SIG-M5 (cell line): ENCODE measurements around the gene GPC3.
"Not testable (repeated sequence)": the region's sequence is repeated elsewhere in the genome, so short reads cannot be mapped to it uniquely, and the experiment has no call there.

Experiments
- DNase-seq: peaks from one replicate; lab custom pipeline; 2025; lab: John Stamatoyannopoulos, UW

The GPC3 gene

DNA sequence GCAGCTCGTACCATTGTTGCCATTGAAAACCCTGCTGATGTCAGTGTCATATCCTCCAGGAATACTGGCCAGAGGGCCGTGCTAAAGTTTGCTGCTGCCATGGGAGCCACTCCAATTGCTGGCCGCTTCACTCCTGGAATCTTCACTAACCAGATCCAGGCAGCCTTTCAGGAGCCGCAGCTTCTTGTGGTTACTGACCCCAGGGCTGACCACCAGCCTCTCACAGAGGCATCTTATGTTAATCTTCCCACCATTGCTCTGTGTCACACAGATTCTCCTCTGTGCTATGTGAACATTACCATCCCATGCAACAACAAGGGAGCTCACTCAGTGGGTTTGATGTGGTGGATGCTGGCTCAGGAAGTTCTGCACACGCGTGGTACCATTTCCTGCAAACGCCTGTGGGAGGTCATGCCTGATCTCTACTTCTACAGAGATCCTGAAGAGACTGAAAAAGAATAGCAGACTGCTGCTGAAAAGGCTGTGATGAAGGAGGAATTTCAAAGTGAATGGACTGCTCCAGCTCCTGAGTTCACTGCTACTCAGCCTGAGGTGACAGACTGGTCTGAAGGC, 222.3 kb downstream of the GPC3 start:
- DNase-seq = not testable (repeated sequence)

DNA sequence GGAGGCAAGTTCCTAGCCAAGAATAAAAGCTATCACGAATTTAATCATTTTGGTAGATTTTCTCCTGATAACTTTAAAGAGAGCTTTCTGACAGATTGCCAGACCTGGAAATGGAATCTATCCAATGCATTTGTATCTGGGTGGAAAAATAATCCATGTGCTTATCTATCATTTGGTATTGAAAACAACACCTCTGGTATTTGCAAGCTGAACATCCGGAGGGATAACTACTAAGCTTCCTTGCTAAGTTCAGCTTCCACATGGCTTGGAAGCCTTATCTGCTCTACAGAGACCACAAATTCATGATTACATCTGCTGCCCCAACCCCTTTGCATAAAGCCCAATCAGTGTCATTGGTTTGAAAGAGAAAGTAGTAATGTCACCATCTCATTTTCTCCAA, 230.7 kb downstream of the GPC3 start:
- DNase-seq = no peak

DNA sequence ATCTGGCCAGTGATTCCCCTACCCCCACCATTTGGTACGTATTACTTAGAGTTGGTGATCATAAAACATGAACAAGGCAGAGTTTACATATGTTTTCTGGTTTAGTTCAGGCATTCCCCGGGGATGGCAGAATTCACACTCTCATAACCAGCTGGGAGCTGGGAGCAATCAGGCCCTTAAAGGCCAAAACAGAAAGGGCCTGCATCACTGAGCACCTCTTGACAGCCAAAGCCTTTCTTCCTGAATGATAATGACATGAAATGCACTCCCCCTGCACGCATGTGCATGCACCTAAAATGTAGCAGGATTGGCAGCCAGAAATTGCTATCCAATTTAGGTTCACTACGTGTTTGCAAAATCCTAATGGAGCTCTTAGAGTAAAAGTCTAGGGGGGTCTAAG, 235.4 kb downstream of the GPC3 start:
- no peak for DNase-seq

DNA sequence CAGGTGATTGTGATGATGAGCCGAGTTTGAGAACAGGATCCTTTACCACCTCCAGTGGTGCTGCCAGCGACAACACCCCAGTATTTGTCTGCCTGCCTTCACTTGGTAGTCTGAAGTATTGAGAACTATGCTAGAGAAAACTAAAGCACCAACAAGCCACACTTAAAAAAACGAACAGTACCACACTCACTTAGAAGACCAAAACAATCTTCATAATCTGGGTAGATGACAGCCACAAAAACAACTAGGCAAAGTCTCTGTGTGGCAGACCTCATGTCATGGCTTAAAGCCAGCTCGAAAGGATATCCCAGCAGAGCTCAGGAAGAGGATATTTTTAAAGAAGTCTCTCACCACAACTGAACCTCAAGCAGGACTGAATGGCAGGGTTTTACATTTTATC, 236.0 kb downstream of the GPC3 start:
- DNase-seq = no peak

DNA sequence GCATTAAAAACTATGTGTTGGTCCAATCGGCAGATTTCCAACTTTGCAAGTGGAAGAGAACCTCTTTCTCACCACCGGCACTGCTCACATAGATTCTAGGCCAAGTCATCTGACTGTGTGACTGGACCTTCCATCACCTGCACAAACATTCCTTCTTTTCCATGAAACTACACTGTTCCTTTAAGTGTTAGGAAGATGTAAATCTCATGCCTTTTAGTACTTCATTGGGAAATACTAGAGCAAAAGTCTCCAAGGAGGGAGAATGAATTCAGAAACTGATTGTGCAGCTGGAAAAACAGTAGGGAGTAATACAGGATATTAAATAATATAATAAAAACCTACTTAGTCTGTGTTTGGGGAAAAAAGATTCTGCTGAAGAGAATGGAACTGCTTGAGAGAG, 238.2 kb downstream of the GPC3 start:
- no peak for DNase-seq

DNA sequence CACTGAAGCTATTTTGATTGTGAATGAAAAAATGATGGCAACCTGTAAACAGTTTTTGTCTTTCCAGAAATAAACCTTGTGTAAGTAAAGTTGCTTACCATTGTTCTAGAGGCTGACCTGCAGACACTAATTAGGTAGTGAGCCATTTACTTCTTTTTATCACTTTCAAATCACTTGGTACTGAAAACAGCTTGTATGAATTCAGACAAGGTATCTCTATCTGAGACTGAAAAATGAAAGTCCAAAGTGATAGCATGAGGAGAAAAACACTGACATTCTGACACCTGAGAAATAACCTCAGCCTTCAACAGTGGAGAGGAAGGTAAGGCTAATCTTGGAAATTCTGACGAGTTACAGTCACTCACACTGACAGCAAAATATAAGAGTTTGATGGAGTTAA, 238.8 kb downstream of the GPC3 start:
- DNase-seq = no peak

DNA sequence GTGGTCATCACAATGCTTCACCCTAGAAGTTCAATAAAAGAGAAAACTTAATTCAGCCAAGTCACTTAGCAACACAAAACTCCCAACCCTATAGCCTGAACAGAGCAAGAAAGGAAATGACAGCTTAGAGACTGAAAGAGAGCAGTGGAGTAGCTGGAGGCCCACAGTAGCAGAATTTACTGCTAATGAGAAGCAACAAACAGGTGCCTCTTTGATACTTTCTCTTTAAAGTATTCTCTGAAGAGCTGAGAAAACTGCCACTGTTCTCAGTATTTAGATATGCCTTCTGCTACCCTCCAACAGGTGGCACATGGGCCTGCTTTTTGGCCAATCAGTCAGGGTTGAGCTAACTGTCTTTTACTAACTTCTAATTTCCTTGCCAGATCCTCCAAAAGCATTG, 240.0 kb downstream of the GPC3 start:
- DNase-seq = no peak

DNA sequence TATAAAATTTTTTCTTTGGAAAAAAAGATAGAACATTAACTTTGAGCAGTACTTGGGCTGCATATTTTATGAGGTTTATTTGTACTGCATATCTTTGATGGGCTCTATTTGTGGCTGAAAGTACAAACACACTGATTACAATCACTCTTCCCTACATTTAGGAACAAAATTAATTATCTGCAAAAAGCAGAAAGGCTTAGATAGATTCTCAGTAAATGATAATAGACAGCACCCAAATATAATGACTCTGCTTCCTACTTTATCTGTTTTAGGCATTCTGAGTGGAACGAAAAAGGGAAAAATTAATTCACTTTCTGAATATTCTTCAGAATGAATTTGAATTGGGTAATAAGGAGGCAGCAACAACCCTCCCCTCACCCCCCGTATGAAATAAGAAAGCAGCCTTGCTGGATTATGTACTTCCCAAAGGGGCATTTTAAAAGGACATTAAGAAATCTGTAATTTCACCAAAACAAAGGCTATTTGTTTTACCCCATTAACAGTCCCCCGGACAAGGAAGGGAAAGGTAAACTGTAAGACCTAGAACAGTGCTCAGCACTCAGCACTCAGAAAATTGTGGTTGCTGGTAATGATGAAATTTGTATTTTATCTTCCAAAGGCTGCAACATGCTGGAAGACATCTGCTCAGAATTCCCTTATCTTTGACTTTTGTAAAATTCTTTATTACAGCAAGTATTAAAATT, 242.6 kb downstream of the GPC3 start:
- DNase-seq = no peak

DNA sequence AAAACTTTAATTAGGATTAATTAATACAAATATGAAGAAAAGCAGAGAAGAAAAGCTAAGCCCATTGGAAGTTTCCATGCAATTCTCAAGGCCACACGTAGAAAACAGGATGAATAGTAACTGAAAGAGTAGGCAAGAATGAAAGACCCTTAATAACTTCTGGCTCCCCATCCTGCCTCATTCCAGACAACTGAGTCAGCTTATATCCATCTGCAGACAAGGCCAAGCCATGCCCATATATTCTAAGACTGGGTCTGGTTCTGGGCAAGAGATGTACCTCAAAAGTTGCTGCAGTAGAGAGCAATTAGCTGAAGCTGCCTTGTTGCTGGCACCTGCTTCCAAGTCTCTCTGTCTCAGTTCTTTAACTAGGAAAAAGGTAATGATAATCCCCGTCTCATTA, 244.1 kb downstream of the GPC3 start:
- DNase-seq = no peak

DNA sequence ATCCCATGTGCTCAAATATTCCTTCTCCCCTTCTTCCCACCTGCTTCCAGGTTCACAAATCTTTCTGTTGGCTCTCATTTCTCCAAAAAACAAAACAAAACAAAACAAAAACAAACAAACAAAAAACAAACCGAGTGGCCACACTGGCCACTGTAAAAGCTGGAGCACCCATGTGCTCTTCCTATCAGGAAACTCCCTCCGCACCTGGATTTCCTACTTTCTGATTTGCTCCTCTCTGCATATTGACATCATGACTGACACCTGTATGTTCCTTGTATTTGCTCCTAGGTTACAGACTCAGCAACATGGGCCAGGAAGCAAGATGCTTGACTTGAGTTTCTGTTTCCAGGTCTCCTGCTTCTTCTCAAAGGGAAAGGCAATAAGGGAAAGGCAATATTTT, 258.8 kb downstream of the GPC3 start:
- no peak for DNase-seq

DNA sequence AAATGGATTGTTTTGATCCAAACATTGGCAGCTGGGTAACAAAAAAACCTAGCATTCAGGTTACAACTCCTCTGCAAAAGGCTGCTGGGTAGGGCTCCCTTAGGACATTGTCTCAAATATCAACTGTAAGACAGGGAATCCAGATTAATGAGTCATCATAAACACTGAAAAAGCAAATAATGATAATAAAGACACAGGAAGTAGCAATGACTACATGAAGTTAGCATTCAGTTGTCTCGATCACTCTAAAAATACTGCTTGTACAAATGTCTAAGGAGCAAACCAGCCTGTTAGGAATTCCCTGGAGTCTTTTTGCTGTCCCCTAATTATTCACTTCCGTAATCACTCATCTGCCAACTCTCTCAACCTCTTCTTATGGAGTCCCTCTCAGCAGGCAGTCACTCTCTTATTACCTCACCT, 259.2 kb downstream of the GPC3 start:
- DNase-seq = no peak

DNA sequence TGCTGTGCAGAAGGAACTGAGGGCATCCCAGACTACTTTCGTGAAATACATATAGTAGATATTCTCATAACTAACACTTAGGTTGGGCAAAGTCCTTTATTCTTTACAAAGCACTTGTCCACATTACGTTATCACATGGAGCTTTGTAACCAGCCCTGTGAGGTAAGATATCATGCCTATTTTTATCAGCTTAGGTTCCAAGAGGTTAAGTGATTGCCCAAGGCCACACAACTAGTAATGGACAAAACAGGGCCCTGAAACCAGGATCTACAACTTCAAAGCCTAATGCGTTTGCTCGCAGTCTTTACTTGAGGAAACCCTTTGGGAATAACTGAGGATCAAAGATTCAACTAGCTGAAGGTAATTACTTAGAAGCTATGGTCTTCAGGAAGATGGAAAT, 261.5 kb downstream of the GPC3 start:
- DNase-seq = no peak

DNA sequence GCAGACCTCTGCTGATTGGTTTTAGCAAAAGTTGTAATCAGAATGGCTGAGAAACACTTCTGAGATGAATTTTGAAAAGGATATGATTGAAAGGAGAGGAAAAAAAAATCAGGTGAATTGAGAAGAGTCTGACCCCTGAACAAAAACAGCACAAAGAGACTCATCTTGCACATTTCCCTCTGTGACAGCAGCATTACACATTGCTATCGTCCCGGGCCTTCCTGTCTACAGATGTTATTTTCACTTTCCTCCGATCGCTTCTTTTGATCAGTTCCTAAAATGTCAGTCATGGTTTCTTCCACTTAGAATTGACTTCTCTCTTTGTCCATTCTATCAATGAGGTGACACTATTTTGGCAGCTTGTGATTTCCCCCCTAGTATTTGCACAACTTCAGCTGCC, 262.6 kb downstream of the GPC3 start:
- DNase-seq = no peak

DNA sequence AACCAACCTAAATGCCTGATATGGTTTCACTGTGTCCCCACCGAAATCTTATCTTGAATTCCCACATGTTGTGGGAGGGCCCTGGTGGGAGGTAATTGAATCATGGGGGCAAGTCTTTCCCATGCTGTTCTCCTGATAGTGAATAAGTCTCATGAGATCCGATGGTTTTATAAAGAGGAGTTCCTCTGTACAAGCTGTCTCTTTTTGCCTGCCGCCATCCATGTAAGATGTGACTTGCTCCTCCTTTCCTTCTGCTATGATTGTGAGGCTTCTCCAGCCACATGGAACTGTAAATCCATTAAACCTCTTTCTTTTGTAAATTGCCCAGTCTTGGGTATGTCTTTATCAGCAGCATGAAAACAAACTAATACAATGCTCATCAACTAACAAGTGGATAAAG, 265.1 kb downstream of the GPC3 start:
- not testable (repeated sequence) for DNase-seq

DNA sequence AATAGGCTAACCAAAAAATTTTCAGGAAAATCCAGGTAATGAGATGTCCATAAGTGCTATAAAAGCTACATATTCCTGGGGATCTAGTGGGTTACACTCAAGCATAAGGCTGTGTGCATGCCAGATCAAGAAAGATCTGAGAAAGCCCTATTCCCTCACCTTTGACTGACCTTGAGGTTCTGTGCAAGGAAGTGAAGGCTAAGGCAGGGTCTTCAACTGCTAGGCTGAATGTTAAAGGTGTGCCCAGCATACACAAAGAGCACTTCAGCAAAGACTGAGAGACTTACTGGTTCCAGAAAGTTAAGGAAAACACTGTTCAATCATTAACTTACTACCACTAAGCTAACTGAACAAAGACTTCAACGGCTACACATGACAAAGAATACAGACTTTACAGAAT, 269.7 kb downstream of the GPC3 start:
- no peak for DNase-seq

DNA sequence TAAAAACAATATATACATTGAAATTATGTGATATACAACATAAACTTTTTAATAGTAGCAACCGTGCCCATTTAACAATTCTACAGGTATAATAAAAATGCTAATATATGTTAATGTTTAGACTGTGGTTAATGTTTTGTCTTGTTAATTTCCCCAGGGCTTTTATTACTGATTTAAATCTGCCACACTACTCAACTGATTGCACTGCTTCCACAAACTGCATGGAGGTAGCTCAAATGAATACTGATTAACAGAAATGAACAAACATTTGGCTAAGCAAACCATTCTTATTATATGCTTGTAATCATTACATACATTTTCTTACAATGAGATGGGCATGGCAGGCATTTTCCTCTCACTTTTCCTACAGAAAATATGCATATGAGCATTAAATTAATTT, 275.9 kb downstream of the GPC3 start:
- DNase-seq = no peak

DNA sequence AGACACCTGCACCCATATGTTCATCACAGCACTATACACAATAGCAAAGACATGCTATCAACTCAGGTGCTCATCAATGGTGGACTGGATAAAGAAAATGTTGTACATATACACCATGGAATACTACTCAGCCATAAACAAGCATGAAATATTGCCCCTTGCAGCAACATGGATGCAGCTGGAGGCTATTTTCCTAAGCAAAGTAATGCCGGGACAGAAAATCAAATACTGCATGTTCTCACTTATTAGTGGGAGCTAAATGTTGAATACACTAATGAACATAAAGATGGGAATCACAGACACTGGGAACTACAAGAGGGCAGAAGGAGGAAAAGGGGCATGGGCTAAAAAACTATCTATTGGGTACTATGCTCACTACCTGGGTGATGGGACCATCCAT, 278.5 kb downstream of the GPC3 start:
- no peak for DNase-seq

DNA sequence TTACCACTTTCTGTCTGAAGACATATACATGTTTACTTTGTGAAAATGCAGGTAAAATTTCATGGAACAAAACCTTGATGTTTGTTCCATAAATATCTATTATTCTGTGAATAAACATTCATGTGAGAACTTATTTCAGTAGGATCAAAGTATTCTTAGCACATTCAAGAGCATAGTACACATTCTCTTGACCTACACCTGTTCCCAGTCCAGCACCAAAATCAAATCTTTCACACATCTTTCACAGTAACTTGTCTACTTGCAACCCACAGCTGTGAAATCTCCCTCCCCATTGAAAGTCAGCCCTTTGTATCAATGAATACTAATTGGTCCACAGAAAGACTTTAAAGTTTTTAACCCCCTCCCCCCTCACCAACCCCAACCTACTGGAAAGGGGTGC, 283.2 kb downstream of the GPC3 start:
- no peak for DNase-seq

DNA sequence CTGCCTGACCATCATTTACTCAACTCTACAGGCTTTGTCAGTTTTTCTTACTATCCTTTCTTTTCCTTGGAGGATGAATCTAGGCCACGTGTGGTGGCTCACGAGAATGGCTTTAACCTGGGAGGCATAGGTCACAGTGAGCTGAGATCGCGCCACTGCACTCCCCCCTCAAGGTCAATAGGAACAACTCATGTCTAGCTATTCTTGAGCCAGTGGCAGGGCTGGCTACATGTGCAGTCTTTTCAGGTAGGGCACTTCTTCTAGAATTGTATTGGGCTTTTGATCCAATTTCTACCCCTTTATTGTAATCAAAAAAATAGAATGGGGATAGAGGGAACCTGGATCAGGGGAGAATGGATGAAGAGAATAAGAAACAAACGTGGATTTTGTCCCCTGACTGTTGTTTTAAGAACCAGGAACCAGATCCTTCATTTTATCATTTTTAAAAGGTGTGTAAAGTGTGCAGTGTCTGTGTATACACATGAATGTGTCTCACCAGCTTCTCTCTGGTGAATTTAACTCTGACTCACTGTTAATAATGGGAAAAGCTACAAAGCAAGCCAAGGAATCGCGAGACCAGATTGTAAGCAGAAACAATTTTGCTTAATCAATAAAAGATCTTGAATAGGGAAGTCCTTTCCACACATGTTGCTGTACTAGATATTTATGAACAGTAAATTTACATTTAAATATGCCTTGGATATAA, 286.2 kb downstream of the GPC3 start:
- no peak for DNase-seq

DNA sequence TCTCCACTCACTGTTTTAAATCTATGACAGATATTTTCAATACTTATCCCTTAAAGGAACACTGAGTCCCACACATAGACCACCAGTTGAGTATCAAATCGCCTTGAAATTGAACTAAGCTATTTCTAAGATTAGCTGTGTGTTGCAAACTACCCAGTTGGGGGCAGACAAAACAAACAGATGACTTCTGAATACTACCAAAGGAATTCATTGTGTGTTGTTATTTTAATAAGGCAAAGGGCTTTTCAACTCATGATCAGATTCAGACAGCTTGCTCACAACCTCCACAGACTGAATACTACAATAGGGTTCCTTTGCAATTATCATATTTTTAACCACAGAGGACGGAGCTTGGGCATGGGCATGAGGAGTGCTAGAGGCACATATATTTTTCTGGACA, 287.1 kb downstream of the GPC3 start:
- DNase-seq = no peak

DNA sequence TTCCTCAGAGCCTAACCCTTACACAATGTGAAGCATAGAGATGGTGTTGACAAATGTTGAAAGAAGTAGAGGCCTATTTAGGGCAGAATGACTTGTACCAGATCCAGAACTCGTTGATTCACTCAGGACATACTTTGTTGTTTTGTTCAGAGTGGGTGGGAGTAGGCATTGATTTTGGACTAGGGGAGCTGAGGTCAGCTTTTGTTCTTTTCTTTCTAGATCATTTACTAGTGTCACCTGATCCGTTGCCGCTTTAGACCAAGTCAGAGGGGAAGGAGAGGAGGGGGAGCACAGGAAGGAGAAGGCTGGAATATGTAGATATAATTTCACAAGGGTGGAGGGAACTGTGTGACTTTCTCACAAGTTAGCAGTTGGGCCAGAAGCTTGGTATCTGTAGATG, 287.7 kb downstream of the GPC3 start:
- no peak for DNase-seq

DNA sequence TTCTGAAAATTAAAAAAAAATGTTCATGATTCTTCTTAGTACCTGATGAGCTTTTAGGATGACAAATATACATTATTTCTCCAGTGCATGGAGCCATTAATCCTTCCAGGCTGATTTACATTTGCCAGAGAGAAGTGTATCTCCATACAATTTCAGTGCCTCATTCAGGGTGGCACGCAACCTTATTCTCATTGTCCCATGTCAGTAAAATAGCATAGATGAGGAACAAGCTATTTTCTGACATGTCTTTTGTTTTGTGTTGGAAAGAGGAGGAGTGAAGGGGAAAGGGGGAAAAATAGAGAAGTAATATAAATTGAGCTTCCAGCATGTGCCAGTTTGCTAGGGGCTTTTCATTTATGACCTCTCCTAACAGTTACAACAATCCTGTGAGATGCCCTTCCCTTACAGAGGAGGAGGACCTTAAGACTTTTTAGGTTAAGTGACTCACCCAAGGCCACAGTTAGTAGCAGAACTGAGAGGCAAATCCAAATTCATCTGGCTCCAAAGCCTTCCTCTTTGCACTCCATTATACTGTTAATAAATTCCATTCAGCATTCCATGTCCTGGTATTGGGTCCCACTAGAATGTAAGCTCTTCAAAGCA, 295.3 kb downstream of the GPC3 start:
- no peak for DNase-seq

DNA sequence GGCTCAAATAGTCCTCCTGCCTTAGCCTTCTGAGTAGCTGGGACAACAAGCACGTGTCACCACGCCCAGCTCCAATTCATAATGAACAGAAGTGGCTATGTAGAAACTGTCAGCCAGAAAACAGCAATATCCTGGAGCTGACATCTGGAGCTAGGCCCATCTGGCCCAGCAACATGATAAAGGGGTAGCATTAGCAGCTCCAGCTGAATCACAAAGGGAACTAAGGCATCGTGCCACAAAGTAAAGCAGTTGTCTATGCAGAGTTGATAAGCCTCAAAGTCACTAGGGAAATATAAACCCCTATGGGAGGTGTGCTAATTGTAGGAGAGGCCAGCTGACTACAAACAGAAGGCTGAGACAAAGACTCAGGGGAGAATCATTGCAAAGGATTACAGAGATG, 299.6 kb downstream of the GPC3 start:
- no peak for DNase-seq
